NCI-H146 (cell line): Measurements from ENCODE around the gene GATC.
"Not testable (repeated sequence)": the region's sequence is repeated elsewhere in the genome, so short reads cannot be mapped to it uniquely, and the experiment has no call there.

Source experiments
- DNase-seq: peaks from one replicate; lab custom pipeline; 2025; lab: John Stamatoyannopoulos, UW

GATC gene

GRCh38 chr12:120437735-120438494 lies 8.3 kb upstream of the GATC start, which contains the start of gene COX6A1:
Gene COX6A1, plus strand, starts transcription at chr12:120438113. Its CDS starts 14 bp downstream, at chr12:120438127.
- DNase-seq, result peak; percentile 100

- DNase-seq, result no peak
These were observed 7.6 kb upstream of the GATC start for GRCh38 chr12:120438495-120439198.

GRCh38 chr12:120439646-120440247 lies 6.5 kb upstream of the GATC start:
- peak; percentile 61 for DNase-seq

GRCh38 chr12:120444676-120445075 lies 1.6 kb upstream of the GATC start:
- DNase-seq, result no peak

GRCh38 chr12:120446844-120447178 lies 567 bp downstream of the GATC start:
- DNase-seq, result not testable (repeated sequence)

DNA sequence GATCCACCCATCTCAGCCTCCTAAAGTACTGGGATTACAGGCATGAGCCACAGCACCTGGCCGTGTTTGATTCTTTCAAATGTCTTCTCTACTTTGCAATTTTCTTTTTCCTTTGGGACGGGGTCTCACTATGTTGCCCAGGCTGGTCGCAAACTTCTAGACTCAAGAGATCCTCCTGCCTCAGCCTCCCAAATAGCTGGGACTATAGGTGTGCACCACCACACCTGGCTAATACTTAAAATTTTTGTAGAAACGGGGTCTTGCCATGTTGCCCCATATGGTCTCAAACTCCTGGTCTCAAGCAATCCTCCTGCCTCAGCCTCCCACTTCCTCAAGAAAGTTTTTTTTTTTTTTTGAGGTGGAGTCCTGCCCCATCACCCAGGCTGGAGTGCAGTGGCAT lies 1.7 kb downstream of the GATC start:
- DNase-seq, result no peak

DNA sequence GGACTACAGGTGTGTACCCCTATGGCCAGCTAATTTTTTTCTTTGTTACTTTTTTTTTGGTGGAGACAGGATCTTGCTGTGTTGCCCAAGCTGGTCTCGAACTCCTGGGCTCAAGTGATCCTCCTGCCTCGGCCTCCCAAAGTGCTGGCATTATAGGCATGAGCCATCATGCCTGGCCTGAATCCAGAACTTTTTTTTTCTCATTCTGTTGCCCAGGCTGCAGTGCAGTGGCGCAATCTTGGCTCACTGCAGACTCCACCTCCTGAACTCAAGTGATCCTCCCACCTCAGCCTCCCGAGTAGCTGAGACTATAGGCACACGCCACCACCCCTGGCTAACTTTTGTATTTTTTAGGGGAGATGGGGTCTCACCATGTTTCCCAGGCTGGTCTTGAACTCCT lies 6.3 kb downstream of the GATC start:
- not testable (repeated sequence) for DNase-seq

- DNase-seq, result no peak
These were observed 7.0 kb downstream of the GATC start for GRCh38 chr12:120453060-120453750.

- peak; percentile 10 for DNase-seq
These were observed 7.7 kb downstream of the GATC start for GRCh38 chr12:120453977-120454376.

DNA sequence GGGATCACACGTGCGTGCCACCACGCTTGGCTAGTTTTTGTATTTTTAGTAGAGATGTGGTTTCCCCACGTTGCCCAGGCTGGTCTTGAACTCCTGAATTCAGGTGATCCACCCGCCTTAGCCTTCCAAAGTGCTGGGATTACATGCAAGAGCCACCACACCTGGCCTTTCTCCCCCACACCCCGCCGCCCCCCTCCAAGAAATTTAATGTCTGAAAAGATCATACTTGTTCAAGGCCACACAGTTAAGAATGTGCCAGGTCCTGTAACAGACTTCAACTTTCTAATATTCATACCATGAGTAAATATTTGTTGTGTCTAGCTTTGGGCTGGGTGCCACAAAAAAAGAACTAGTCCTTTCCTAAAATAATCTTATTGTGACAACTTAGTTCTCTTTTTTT lies 9.1 kb downstream of the GATC start:
- DNase-seq, result no peak

- no peak for DNase-seq
These were observed 10.9 kb downstream of the GATC start for GRCh38 chr12:120457133-120457532.

- no peak for DNase-seq
These were observed 13.9 kb downstream of the GATC start for GRCh38 chr12:120460157-120460556.

DNA sequence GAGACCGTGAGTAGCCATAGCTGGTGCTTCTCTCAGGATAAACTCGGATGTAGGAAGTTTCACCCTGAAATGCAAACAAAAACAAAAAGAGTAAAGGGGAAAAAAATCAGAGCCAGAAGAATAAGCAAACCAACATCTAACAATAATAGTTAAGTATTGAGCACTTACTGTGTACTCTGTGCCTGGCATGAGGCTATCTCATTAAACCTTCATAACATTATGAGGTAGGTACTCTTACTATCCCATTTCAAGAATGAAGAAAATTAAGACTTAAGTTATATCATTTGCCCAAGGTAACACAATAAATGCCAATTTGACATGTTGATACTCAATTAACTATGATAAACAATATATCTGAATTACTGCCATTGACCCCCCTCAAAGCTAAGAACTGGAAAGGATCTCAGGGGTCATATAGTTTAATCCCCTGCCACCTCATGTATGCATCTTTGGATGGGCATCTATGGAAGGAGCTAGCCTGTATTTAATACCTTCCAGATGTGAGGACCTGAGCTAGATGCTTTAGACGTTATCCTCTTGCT lies 15.9 kb downstream of the GATC start:
- no peak for DNase-seq

DNA sequence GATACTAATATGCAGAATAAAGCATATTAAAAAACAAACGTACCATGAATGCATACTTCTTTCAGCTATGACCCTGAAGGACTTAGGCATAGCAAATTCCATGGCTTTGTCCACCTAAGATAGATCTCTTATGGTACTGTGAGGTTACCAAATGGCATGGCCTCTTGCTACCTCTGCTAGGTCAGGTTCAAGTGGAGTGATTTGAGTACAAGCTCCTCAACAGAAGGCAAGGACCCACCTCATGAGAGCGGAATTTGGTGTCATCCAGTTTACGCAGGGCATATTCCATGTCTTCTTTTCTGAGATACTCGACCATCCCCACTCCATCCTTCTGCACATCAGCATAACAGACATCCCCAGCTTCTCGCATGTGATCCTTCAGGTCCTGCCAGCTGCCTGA lies 17.5 kb downstream of the GATC start:
- DNase-seq, result no peak

- DNase-seq, result no peak
These were observed 19.5 kb downstream of the GATC start for GRCh38 chr12:120465756-120466155.

DNA sequence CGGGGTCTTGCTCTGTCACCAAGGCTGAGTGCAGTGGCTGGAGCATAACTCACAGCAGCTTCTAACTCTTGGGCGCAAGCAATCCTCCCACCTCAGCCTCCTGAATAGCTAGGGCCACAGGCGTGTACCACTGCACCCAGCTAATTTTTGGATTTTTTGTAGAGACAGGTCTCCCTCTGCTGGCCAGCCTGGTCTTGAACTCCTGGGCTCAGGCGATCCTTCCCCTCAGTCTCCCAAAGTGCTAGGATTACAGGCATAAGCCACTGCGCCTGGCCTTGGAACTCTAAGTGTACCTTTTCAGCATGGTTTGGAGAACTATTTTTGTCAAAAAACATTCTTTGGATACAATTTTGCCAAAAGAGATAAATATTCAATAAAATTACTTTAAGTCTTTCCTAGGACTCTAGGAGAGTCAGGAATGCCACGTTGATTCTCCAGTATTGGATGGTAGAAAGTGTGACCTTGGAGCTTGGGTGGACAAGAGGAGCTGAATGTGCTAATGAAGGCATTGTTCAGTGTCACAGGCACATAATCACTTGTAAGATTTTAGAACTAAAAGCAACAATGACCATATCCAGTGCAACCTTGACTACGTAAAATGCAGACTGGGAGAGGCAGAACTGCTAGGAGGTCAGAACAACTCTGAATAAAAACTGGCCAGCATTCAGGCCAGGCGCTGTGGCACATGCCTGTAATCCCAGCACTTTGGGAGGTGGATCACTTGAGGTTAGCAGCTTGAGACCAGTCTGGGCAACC lies 20.5 kb downstream of the GATC start:
- DNase-seq, result peak; percentile 9

DNA sequence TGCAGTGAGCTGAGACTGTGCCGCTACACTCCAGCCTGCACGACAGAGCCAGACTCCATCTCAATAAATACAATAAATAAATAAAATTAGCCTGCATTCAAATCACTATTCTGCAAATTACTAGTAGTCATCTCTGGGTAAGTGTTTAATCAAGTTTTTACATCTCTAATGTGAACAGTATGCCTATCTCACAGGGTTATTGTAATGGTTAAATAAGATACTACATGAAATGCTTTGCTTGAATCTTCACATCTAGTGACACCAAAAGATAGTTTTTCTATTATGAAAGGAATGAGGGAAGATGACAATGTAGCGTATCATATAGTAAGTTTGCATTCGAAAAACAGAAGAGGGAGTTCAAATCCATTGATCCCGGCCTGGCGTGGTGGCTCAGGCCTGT lies 21.2 kb downstream of the GATC start:
- DNase-seq, result no peak

DNA sequence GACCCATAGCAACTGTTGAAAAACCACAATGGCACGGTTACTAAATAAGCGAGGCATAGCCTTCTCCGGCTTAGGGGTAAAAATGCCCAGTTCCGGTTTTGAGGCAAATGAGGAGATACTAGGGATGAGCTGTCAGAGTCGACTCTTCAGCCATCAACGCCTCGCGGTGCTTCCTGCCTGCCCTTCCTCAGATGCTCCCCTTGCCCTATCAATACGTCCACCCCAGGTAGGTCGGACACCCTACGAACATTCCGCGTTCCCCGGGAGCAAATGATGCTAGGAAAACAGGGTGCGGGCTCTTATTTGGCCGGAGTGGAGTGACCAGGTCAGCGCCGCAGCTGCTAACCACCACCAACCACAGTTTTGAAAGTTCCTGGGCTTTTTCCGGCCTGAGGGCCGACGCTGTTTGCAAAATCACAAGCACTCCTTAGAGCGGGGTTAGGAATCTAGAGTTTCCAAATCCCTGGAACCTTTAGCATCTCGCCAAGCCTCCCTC lies 22.1 kb downstream of the GATC start:
- DNase-seq, result peak; percentile 43

DNA sequence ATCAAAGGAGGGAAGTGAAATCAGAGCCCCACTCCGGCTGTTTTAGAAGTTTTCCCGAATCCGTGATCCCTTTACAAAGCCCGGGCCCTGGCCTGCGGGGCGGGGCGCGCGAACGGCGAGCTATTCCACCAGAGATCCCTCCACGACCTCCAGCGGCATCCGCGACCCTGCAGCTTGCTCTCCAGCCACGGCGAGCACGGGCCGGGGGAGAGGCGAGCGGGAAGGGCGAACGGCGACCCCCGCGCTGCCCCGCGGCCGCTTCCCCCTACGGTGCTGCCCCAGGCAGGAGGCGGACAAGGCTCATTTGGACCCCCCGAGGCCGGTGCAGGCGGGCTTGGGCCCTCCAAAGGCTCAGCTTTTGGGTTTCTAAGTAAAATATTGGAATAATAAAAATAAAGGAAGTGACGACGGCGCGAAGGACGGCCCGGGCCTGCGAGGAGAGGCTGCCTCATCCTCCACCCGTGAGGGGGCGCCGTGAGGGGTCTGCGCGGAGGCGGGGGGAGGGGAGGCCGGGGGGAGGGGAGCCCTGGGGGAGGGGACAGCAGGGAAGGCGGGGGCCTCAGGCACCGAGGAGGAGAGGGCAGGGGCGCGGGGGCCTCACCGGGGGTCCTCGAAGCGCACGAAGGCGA lies 22.7 kb downstream of the GATC start:
- DNase-seq, result peak; percentile 39

DNA sequence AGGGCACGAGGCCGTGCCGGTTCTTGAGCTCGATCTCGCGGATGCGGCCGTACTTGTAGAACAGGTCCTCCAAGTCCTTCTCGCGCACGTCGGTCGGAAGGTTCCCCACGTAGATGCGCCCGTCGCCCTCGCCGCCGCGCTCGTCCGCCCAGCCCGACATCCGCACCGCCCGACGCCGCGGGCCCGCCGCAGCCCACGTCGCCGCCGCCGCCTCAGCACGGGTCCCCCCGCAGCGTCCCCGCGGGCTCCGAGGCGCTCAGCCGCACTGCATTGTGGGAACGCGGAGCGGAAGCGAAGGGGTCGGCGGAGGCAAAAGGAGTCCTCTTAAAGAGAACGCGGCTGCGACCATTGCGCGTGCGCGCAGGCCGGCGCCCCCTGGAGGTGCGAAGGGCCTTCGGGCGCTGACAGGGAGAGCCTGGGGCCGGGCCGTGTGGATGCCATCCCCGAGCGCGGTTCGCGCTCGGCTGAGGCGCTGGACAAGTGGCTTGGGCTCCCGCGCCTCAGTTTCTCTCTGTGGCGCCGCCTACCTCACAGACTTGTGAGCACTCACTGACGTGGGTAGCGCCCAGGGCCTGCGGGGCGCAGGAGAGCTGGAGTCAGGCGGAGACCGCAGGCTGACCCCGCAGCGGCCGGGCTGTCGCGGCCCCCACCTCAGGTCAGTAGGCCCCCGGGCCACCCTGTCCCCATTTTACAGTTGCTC lies 23.4 kb downstream of the GATC start, which contains the start of gene SRSF9:
Gene SRSF9 (minus strand): TSS at position 299 of the 700 bp plus-strand sequence. CDS start 139 bp downstream, at position 160.
- DNase-seq, result peak; percentile 94
